Ovary (tissue), 9 donors: Measurements from ENCODE around the gene IGFL4. TPM values are rescaled to one million over a fixed set of nuclear protein-coding genes. Genes with fewer than 3 reads are reported as not detected.

Source experiments
- DNase-seq, 5 donors: peaks; one replicate each; pipeline ENCODE4 v3.0.0-alpha.2; 2019 to 2020
- H3K27ac ChIP-seq, 2 donors: fragments of 200-600 bp; one replicate each; pipeline versions ENCODE4 v1.5.1 to v1.8.0; 2019 to 2022
- H3K27me3 ChIP-seq: fragments of 200-600 bp; one replicate; pipeline ENCODE4 v1.8.0; 2022
- H3K36me3 ChIP-seq: fragments of 200-600 bp; sonication (generic); one replicate; pipeline ENCODE4 v1.5.1; 2019
- H3K4me1 ChIP-seq: one replicate; pipeline ENCODE4 v1.8.1; 2013; ENCODE audit warnings: mild to moderate bottlenecking, moderate library complexity; ENCODE audit not compliant: insufficient read depth
- H3K4me3 ChIP-seq: fragments of 200-600 bp; sonication (generic); one replicate; pipeline ENCODE4 v1.5.1; 2017
- H3K9me3 ChIP-seq, 2 donors: fragments of 200-600 bp in 1 of 2; sonication (generic) in 1 of 2; one replicate each; pipeline versions ENCODE4 v1.5.1 to v1.8.1; 2013 to 2019; ENCODE audit warnings: mild to moderate bottlenecking in 1 of 2, moderate library complexity in 1 of 2
- CTCF ChIP-seq, 3 donors: fragments of 450-650 bp in 2 of 3; fragments of 200-600 bp in 1 of 3; IDR thresholded peaks; one replicate each; pipeline versions ENCODE4 v1.5.1 to v1.8.0; 2016 to 2022; ENCODE audit warnings: antibody characterized with exemption in 3 of 3, mild to moderate bottlenecking in 1 of 3
- EP300 ChIP-seq: sonication (generic); formaldehyde crosslinking; IDR thresholded peaks from one replicate; pipeline ENCODE4 v1.6.1; 2017; ENCODE audit warnings: antibody characterized with exemption
- POLR2A ChIP-seq: fragments of 450-650 bp; IDR thresholded peaks from one replicate; pipeline ENCODE4 v1.6.1; 2017; ENCODE audit warnings: antibody characterized with exemption, mild to moderate bottlenecking, moderate library complexity
- WGBS, 3 donors: extraction: QIAGEN DNeasy Blood & Tissue Kit in 1 of 3; methylation state at CpG; one replicate each; pipeline versions ENCODE4 v1.1.5 to v1.1.7; 2013 to 2017; 5-methylcytosine and 5-hydroxymethylcytosine counted together
- intact Hi-C, 4 donors: fragments of 100-400 bp; cut with DNase I; formaldehyde crosslinking; loops; one replicate each; pipeline versions ENCODE4 v1.11.0 to v1.15.1; 2022 to 2023
- microRNA counts: library from miRNA; unstranded; fragments of <30 nt; microRNA quantifications from one replicate; lab custom pipeline; 2016
- microRNA-seq, 3 donors: library from miRNA; unstranded; fragments of <30 nt; microRNA quantifications; one replicate each; pipeline versions ENCODE4 to v1.2.0, GENCODE V29; 2019 to 2020
- polyA plus RNA-seq, 2 donors: library from polyadenylated mRNA; stranded (reverse); fragments of 200-250 nt in 1 of 2; fragments of 350-450 nt in 1 of 2; fragmentation: Illumina TruSeq in 1 of 2; extraction: RNeasy Lipid Tissue Mini Kit (QIAGEN cat#74804) in 1 of 2; gene quantifications; one replicate each; pipeline ENCODE4 v1.2.3, GENCODE V29; 2013 to 2014
- small RNA-seq: library from RNA; depleted of rRNA; stranded (forward); fragments of <200 nt; gene quantifications from one replicate; pipeline ENCODE3, GENCODE V24; 2016
- total RNA-seq, 7 donors: library from RNA; depleted of rRNA in 2 of 7; stranded (reverse); fragments of >200 nt in 2 of 7; fragmentation: NEBNext Ultra II Directional in 3 of 7; extraction: Animal tissue kit (Norgen Biotek cat#: 25700) in 3 of 7; gene quantifications; one replicate each; pipeline versions ENCODE4 v1.1.0 to v1.2.4, GENCODE V29; 2016 to 2023
- donor health status: DM: no; HTN: no; CAD: no; lungs with moderate emphysema.
- donor health status: DM: no; HTN: no; CAD: no.
- donor health status: Bipolar disorder and iron deficiency.
- donor health status: DM: yes; HTN: yes; CAD: no.
- donor health status: DM: no; HTN: no; CAD: no.
- donor health status: DM: yes; HTN: yes; CAD: no.

Gene IGFL4
- total and polyA plus RNA-seq, 9 donors: not detected

DNA sequence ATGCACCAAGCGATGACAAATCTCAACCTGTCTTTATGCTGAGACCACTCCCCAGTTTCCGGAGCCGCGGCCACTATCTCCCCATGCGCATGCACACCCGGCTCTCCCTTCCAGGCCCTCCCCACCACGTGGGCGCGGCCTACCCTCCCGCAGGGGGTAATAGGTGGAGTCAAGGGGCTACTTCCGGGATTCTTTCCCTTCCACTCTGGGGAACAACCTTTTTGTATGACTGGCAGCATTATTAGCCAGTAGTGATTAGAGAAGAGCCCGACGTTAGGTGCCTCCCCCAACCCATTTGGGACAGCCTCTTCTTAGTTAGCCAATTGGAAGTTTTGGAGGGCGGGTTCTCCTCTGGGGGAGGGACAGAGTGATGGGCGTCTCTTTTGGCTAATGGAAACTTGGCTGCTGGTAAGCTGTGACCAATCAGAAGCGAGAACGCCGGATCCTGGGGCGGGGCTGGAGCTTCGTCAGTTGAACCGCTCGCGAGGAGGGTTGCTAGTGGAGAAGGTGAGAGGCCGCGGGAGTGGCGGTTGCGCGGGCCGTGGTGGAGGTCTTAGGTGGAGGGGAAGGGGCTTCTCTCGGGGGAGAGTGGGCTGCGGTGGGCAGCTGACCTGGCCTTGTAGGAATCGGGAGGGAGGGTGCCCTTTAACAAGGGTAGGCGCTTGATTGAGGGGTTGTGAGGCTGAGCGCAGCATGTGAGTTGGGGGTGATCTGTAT is 45.6 kb downstream of the IGFL4 start, which contains the start of gene CCDC61:
TSS of gene CCDC61 (plus strand) at position 470 of the 717 bp plus-strand sequence. CDS start 7,552 bp downstream, outside the sequence.
- Histone ChIP-seq H3K36me3 (no peaks in the 10 kb centered on the region), H3K27ac (no peak within 1 kb of the TSS), H3K27me3 (no peaks in the 10 kb centered on the region), H3K4me3 (peak within 1 kb of the TSS; percentile 77), H3K4me1 (peaks cover 2% of the 10 kb centered on the region), H3K9me3 (no peaks in the 10 kb centered on the region)
- TF ChIP-seq EP300: no peak
- TF ChIP-seq POLR2A: peak; percentile 50
- no peak for TF ChIP-seq CTCF (IDR thresholded peaks at IDR 0.05)
- WGBS, 3 donors: 0 to 1% (median 1%) methylated on average over 34 of the region's 34 CpGs
- intact Hi-C loops: no loop called here
- peak; percentile 93 to 96 (median 95) for DNase-seq

- Histone ChIP-seq H3K27ac (no peak overlapping the region), H3K4me1 (no peaks in the 10 kb centered on the region), H3K36me3 (no peaks in the 10 kb centered on the region), H3K9me3 (no peaks in the 10 kb centered on the region), H3K4me3 (peak overlapping the region; percentile 34), H3K27me3 (no peaks in the 10 kb centered on the region)
- TF ChIP-seq CTCF (IDR thresholded peaks at IDR 0.05) (no peak), EP300 (no peak), POLR2A (no peak)
- WGBS, 3 donors: 3 to 4% (median 4%) methylated on average over 8 of the region's 8 CpGs
- DNase-seq: no peak
- intact Hi-C loops: no loop called here
Observed at GRCh38 chr19:45994456-45994997, 46.3 kb downstream of the IGFL4 start.

GRCh38 chr19:45990113-45990728 is 50.6 kb downstream of the IGFL4 start:
- Histone ChIP-seq H3K27me3 (no peaks in the 10 kb centered on the region), H3K36me3 (no peaks in the 10 kb centered on the region), H3K4me3 (no peak overlapping the region), H3K27ac (no peak overlapping the region), H3K9me3 (no peaks in the 10 kb centered on the region), H3K4me1 (no peaks in the 10 kb centered on the region)
- intact Hi-C loops: no loop called here
- TF ChIP-seq CTCF (IDR thresholded peaks at IDR 0.05) (no peak), EP300 (no peak), POLR2A (no peak)
- 80 to 83% (median 82%) methylated on average over 12 of the region's 12 CpGs for WGBS, 3 donors
- DNase-seq: no peak

MicroRNA genes within 50 kb of the gene (microRNA counts, 767-probe panel; counts per million panel counts)
- microRNA hsa-miR-769-3p (lab: Ali Mortazavi, UCI) (530 counts per million, percentile 78 among the panel's probes with 10 or more counts), microRNA hsa-miR-769-5p (lab: Ali Mortazavi, UCI) (530 counts per million, percentile 78 among the panel's probes with 10 or more counts)

Small RNA genes lying within 50 kb of the gene (microRNA-seq; reads per million reads assigned to microRNA genes)
- 70.0 to 120 (median 97.3) reads per million in 3 donors for gene MIR769

Small RNA genes lying within 50 kb of the gene (small RNA-seq; reads per million reads assigned to genes)
- gene MIR769: 22.5 reads per million, percentile 87 among the genes with 10 or more reads in this experiment

Other genes starting within 250 kb of the IGFL4 start
- 10 to 100 TPM; 28.4 to 85.4 (median 61.1) TPM for gene DMWD, start 248.2 kb downstream of the IGFL4 start, total RNA-seq
- 10 to 100 TPM; 11.4 to 33.9 TPM for gene DMWD, start 248.2 kb downstream of the IGFL4 start, polyA plus RNA-seq
- under 1 TPM in 2 of 7 donors, not detected in 5; 0.13 to 0.15 TPM for gene RSPH6A, start 225.7 kb downstream of the IGFL4 start, total RNA-seq
- not detected for gene RSPH6A, start 225.7 kb downstream of the IGFL4 start, polyA plus RNA-seq
- 10 to 100 TPM; 24.8 to 61.9 (median 52.2) TPM for gene SYMPK, start 177.9 kb downstream of the IGFL4 start, total RNA-seq
- gene SYMPK, start 177.9 kb downstream of the IGFL4 start, polyA plus RNA-seq: 10 to 100 TPM; 37.7 to 41.9 TPM
- under 1 TPM in 1 of 7 donors, not detected in 6; 0.26 TPM for gene FOXA3, start 176.7 kb downstream of the IGFL4 start, total RNA-seq
- under 1 TPM in 1 of 2 donors, not detected in 1; 0.04 TPM for gene FOXA3, start 176.7 kb downstream of the IGFL4 start, polyA plus RNA-seq
- 10 to 100 TPM; 30.4 to 59.4 (median 41.4) TPM for gene IRF2BP1, start 154.9 kb downstream of the IGFL4 start, total RNA-seq
- gene IRF2BP1, start 154.9 kb downstream of the IGFL4 start, polyA plus RNA-seq: 10 to 100 TPM in 1 of 2 donors, 1 to 10 TPM in 1; 2.7 to 29.5 TPM
- 1 to 10 TPM; 3.0 to 9.1 (median 7.0) TPM for gene MYPOP, start 138.4 kb downstream of the IGFL4 start, total RNA-seq
- 1 to 10 TPM; 4.2 to 4.4 TPM for gene MYPOP, start 138.4 kb downstream of the IGFL4 start, polyA plus RNA-seq
- not detected for gene NANOS2, start 126.2 kb downstream of the IGFL4 start, total RNA-seq
- not detected for gene NANOS2, start 126.2 kb downstream of the IGFL4 start, polyA plus RNA-seq
- 1 to 10 TPM in 5 of 7 donors, under 1 TPM in 2; 0.23 to 4.8 (median 2.2) TPM for gene NOVA2, start 67.1 kb downstream of the IGFL4 start, total RNA-seq
- 1 to 10 TPM; 1.5 to 3.5 TPM for gene NOVA2, start 67.1 kb downstream of the IGFL4 start, polyA plus RNA-seq
- gene CCDC61, start 45.5 kb downstream of the IGFL4 start, total RNA-seq: 10 to 100 TPM in 6 of 7 donors, 1 to 10 TPM in 1; 7.6 to 19.6 (median 16.6) TPM
- gene CCDC61, start 45.5 kb downstream of the IGFL4 start, polyA plus RNA-seq: 10 to 100 TPM in 1 of 2 donors, 1 to 10 TPM in 1; 2.7 to 12.5 TPM
- gene PGLYRP1, start 17.9 kb downstream of the IGFL4 start, total RNA-seq: not detected
- not detected for gene PGLYRP1, start 17.9 kb downstream of the IGFL4 start, polyA plus RNA-seq
- gene IGFL3, start 83.7 kb upstream of the IGFL4 start, total RNA-seq: not detected
- not detected for gene IGFL3, start 83.7 kb upstream of the IGFL4 start, polyA plus RNA-seq
- under 1 TPM in 2 of 7 donors, not detected in 5; 0.23 to 0.27 TPM for gene IGFL2, start 107.2 kb upstream of the IGFL4 start, total RNA-seq
- not detected for gene IGFL2, start 107.2 kb upstream of the IGFL4 start, polyA plus RNA-seq
- not detected for gene IGFL1, start 188.7 kb upstream of the IGFL4 start, total RNA-seq
- gene IGFL1, start 188.7 kb upstream of the IGFL4 start, polyA plus RNA-seq: not detected